Measurements from ENCODE around the gene DDHD1.

DNA sequence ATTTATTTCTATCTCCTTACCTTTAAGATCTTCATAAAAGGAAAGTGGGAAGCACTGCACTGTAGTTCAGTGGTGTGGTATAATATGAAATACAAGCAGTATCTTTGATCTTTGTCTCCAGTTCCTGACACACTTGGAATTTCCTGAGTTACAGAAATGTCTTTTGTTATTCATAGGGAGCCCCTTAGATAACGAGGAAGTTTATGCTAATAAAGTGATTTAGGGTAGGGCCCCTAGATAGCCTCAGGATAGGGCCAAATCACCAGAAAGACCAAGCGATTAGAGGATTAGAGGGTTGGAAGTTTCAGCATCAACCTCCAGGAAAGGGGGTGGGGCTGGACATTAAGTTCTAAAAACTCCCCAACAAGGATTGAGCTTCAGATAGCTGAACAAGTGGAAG is 29.9 kb upstream of the DDHD1 start:
- TF ChIP-seq, protein P1, sequence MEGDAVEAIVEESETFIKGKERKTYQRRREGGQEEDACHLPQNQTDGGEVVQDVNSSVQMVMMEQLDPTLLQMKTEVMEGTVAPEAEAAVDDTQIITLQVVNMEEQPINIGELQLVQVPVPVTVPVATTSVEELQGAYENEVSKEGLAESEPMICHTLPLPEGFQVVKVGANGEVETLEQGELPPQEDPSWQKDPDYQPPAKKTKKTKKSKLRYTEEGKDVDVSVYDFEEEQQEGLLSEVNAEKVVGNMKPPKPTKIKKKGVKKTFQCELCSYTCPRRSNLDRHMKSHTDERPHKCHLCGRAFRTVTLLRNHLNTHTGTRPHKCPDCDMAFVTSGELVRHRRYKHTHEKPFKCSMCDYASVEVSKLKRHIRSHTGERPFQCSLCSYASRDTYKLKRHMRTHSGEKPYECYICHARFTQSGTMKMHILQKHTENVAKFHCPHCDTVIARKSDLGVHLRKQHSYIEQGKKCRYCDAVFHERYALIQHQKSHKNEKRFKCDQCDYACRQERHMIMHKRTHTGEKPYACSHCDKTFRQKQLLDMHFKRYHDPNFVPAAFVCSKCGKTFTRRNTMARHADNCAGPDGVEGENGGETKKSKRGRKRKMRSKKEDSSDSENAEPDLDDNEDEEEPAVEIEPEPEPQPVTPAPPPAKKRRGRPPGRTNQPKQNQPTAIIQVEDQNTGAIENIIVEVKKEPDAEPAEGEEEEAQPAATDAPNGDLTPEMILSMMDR (IDR thresholded peaks at IDR 0.05), result no peak
- no peak for TF ChIP-seq POLR2A (IDR thresholded peaks at IDR 0.05)

All from lower leg skin (tissue), 3 donors.